Keratinocyte (primary cell): ENCODE data around the gene KCNJ12. TPM values are rescaled to one million over a fixed set of nuclear protein-coding genes. Genes with fewer than 3 reads are reported as not detected.
"Not testable (repeated sequence)": the region's sequence is repeated elsewhere in the genome, so short reads cannot be mapped to it uniquely, and the experiment has no call there.

Source experiments
- DNase-seq: peaks from one replicate; pipeline ENCODE4 v3.0.0-alpha.2; 2011; ENCODE audit warnings: low read depth, missing footprints, low spot score
- FAIRE-seq: peaks from 2 replicates; lab custom pipeline; 2011; peaks lifted over from hg19 to GRCh38; lab: Jason Lieb, UNC
- H2AFZ ChIP-seq: 2 replicates; pipeline ENCODE4 v1.6.0; 2012; ENCODE audit warnings: low read length, control low read depth, inconsistent platforms; ENCODE audit not compliant: control insufficient read depth
- H3K27ac ChIP-seq: 2 replicates; pipeline ENCODE4 v1.5.1; 2011; ENCODE audit warnings: low read length; ENCODE audit not compliant: control insufficient read depth, insufficient read depth
- H3K27me3 ChIP-seq: 3 replicates; pipeline ENCODE4 v1.6.0; 2011; ENCODE audit warnings: low read length; ENCODE audit not compliant: control insufficient read depth, insufficient read depth; ENCODE audit errors: extremely low read depth
- H3K36me3 ChIP-seq, 2 experiments: 2 replicates in 1 of 2; 3 replicates in 1 of 2; pipeline ENCODE4 v1.5.1; 2011; ENCODE audit warnings: low read length in 2 of 2, mild to moderate bottlenecking in 1 of 2; ENCODE audit not compliant: control insufficient read depth in 2 of 2, insufficient read depth in 2 of 2; ENCODE audit errors: extremely low read depth in 1 of 2
- H3K4me1 ChIP-seq: 3 replicates; pipeline ENCODE4 v1.5.1; 2011; ENCODE audit warnings: low read length; ENCODE audit not compliant: control insufficient read depth, insufficient read depth; ENCODE audit errors: extremely low read depth
- H3K4me2 ChIP-seq: 3 replicates; pipeline ENCODE4 v1.6.0; 2011; ENCODE audit warnings: low read depth, low read length; ENCODE audit not compliant: control insufficient read depth, insufficient read depth; ENCODE audit errors: extremely low read depth
- H3K4me3 ChIP-seq, 3 experiments: fragments of 200-600 bp in 1 of 3; sonication (generic) in 1 of 3; 2 replicates in 2 of 3; 3 replicates in 1 of 3; pipeline ENCODE4 v1.5.1; 2011 to 2016; ENCODE audit warnings: low read length in 3 of 3, mild to moderate bottlenecking in 3 of 3, control low read depth in 2 of 3, inconsistent platforms in 1 of 3, low read depth in 1 of 3, mixed read lengths in 1 of 3, mixed run types in 1 of 3, moderate library complexity in 1 of 3; ENCODE audit not compliant: control insufficient read depth in 2 of 3, insufficient read depth in 2 of 3; ENCODE audit errors: extremely low read depth in 1 of 3
- H3K79me2 ChIP-seq: 2 replicates; pipeline ENCODE4 v1.6.0; 2012; ENCODE audit warnings: low read length; ENCODE audit not compliant: control insufficient read depth, insufficient read depth
- H3K9ac ChIP-seq: 3 replicates; pipeline ENCODE4 v1.6.0; 2011; ENCODE audit warnings: low read length; ENCODE audit not compliant: control insufficient read depth, insufficient read depth; ENCODE audit errors: extremely low read depth
- H3K9me1 ChIP-seq: 3 replicates; pipeline ENCODE4 v1.6.0; 2011; ENCODE audit warnings: low read length; ENCODE audit not compliant: control insufficient read depth, insufficient read depth; ENCODE audit errors: extremely low read depth
- H3K9me3 ChIP-seq: 2 replicates; pipeline ENCODE4 v1.5.1; 2012; ENCODE audit warnings: low read depth, low read length; ENCODE audit not compliant: control insufficient read depth
- H4K20me1 ChIP-seq: 3 replicates; pipeline ENCODE4 v1.6.0; 2011; ENCODE audit warnings: low read length; ENCODE audit not compliant: control insufficient read depth, insufficient read depth; ENCODE audit errors: extremely low read depth
- CTCF ChIP-seq, 3 experiments: IDR thresholded peaks in 1 of 3; conservative IDR thresholded peaks in 1 of 3; optimal IDR thresholded peaks in 1 of 3; 2 replicates in 2 of 3; 3 replicates in 1 of 3; pipeline versions ENCODE3 to v1.5.1; 2011; ENCODE audit warnings: low read length in 3 of 3, mild to moderate bottlenecking in 3 of 3, moderate library complexity in 2 of 3, control low read depth in 1 of 3, inconsistent platforms in 1 of 3; ENCODE audit not compliant: insufficient read depth in 2 of 3; ENCODE audit errors: extremely low read depth in 1 of 3
- EZH2 ChIP-seq: IDR thresholded peaks from one replicate; pipeline ENCODE4 v1.6.1; 2012; ENCODE audit warnings: inconsistent platforms, mild to moderate bottlenecking, low read length, moderate library complexity
- dilution Hi-C: fragments of 300-500 bp; cut with MboI; formaldehyde crosslinking; loops from one replicate; pipeline ENCODE4 v1.7.0; 2020; ENCODE audit warnings: low sequenced_read_pairs; ENCODE audit not compliant: extremely low pct_ligation_motif_present
- polyA plus RNA-seq, 5 experiments: library from polyadenylated mRNA; depleted of rRNA in 3 of 5; stranded (reverse) in 3 of 5; stranded (forward) in 1 of 5; unstranded in 1 of 5; fragments of >200 nt; gene quantifications; 1 replicate in 1 of 5; 2 replicates in 3 of 5; 3 replicates in 1 of 5; pipeline versions ENCODE4 v1.2.1 to v1.2.3, GENCODE V29; 2011 to 2012; ENCODE audit warnings: missing spikeins in 2 of 5, low read depth in 1 of 5, low replicate concordance in 1 of 5

Gene KCNJ12
- polyA plus RNA-seq, 1 donor (not counting 4 experiments of a cell fraction or from before 2014, with no cell fraction given): 0.04 TPM

DNA sequence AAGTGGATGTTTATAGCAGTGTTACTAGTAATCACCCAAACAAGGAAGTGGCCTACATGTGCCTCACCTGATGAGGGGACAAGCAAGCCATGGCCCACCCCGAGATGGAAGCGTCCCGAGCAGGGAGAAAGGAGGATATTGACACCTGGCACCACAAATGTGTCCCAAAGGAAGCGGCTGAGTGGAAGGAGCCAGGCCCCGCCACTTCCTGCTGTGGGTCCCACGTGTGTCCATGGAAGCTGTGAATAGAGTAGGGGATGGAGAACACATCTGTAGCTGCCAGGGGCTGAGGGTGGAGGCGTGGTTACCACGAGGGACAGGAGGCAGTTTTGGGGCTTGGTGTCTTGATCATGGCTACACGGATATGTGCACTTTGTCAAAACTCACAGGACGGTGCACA, 49.2 kb downstream of the KCNJ12 start:
- Histone ChIP-seq H3K4me1 (peaks cover 4% of the 10 kb centered on the region), H3K79me2 (no peaks in the 10 kb centered on the region), H4K20me1 (no peaks in the 10 kb centered on the region), H3K27me3 (no peaks in the 10 kb centered on the region), H3K4me2 (no peak overlapping the region), H3K27ac (no peak overlapping the region), H3K9ac (no peak overlapping the region), H3K9me1 (no peaks in the 10 kb centered on the region), H2AFZ (no peak overlapping the region), H3K9me3 (no peaks in the 10 kb centered on the region), H3K4me3 (no peak overlapping the region), H3K36me3 (no peaks in the 10 kb centered on the region)
- DNase-seq (no peak), FAIRE-seq (no peak)
- no peak for TF ChIP-seq CTCF (optimal IDR thresholded peaks at IDR 0.05 in 1 of 3, IDR thresholded peaks at IDR 0.05 in 1 of 3, conservative IDR thresholded peaks at IDR 0.05 in 1 of 3; ENCODE audit: extremely low read depth in 1 of 3, insufficient read depth in 2 of 3, low read length in 3 of 3)
- TF ChIP-seq EZH2: no peak
- dilution Hi-C loops: no loop called here

GRCh38 chr17:21425736-21426135, 49.6 kb downstream of the KCNJ12 start:
- H3K36me3 ChIP-seq: no peaks in the 10 kb centered on the region
- H4K20me1 ChIP-seq: no peaks in the 10 kb centered on the region
- DNase-seq (no peak), FAIRE-seq (no peak)
- H3K9me3 ChIP-seq: no peaks in the 10 kb centered on the region
- no peaks in the 10 kb centered on the region for H3K27me3 ChIP-seq
- no peak overlapping the region for H3K27ac ChIP-seq
- TF ChIP-seq CTCF (optimal IDR thresholded peaks at IDR 0.05 in 1 of 3, IDR thresholded peaks at IDR 0.05 in 1 of 3, conservative IDR thresholded peaks at IDR 0.05 in 1 of 3; ENCODE audit: extremely low read depth in 1 of 3, insufficient read depth in 2 of 3, low read length in 3 of 3): no peak
- TF ChIP-seq EZH2: no peak
- dilution Hi-C loops: no loop called here
- H3K9me1 ChIP-seq: no peaks in the 10 kb centered on the region
- H3K9ac ChIP-seq: no peak overlapping the region
- peaks cover 4% of the 10 kb centered on the region for H3K4me1 ChIP-seq
- no peak overlapping the region for H3K4me2 ChIP-seq
- H2AFZ ChIP-seq: no peak overlapping the region
- no peaks in the 10 kb centered on the region for H3K79me2 ChIP-seq
- no peak overlapping the region for H3K4me3 ChIP-seq

DNA sequence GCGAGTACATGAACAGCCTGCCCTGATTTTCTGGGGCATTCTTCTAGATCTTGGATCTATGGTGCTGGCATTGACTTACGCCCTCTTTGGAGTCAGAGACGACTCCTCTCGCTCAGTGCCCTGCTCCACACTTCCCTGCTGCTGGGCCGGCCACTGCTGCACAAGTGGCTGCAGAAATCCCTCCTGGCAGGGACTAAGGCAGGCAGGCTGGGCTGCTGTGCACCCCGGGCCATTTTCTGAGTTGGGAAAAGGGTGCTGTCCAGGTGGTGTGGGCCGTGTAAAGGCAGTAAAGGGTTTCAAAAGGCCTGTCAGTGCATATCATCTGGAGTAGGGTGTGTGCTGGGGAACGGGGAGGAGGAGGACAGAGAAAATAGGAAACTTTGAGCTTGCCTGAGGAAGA, 50.1 kb downstream of the KCNJ12 start:
- H3K27me3 ChIP-seq, H3K4me1 ChIP-seq, DNase-seq, H3K9me3 ChIP-seq, H3K9ac ChIP-seq, H3K4me2 ChIP-seq, H3K79me2 ChIP-seq, dilution Hi-C loops, H4K20me1 ChIP-seq, H2AFZ ChIP-seq, H3K27ac ChIP-seq, FAIRE-seq, H3K9me1 ChIP-seq, H3K36me3 ChIP-seq, H3K4me3 ChIP-seq: not testable (repeated sequence)

GRCh38 chr17:21426876-21427275, 50.7 kb downstream of the KCNJ12 start:
- H3K4me1 ChIP-seq, H3K9me3 ChIP-seq, H3K9me1 ChIP-seq, H3K27ac ChIP-seq, H3K9ac ChIP-seq, H2AFZ ChIP-seq, H4K20me1 ChIP-seq, H3K79me2 ChIP-seq, dilution Hi-C loops, H3K27me3 ChIP-seq, H3K36me3 ChIP-seq, DNase-seq, FAIRE-seq, H3K4me2 ChIP-seq, H3K4me3 ChIP-seq: not testable (repeated sequence)
